Neural cell (in vitro differentiated cells): Measurements from ENCODE around the gene ALDH3A2. TPM values are rescaled to one million over a fixed set of nuclear protein-coding genes. Genes with fewer than 3 reads are reported as not detected.

Experiments
- H2AFZ ChIP-seq: fragments of 200-600, 300-800 bp; sonication (generic), shearing (Covaris generic); 2 replicates; pipeline ENCODE4 v1.6.0; 2014; ENCODE audit warnings: low read depth, mild to moderate bottlenecking, antibody characterized with exemption, low read length, moderate library complexity
- H3F3A ChIP-seq: fragments of 200-600 bp; shearing (Covaris generic); 2 replicates; pipeline ENCODE4 v1.6.1; 2016; ENCODE audit warnings: mild to moderate bottlenecking, moderate library complexity, mixed read lengths, antibody characterized with exemption, low read length; ENCODE audit not compliant: insufficient read depth, poor library complexity, severe bottlenecking
- H3K27ac ChIP-seq: fragments of 200-600, 300-800 bp; sonication (generic), shearing (Covaris generic); 2 replicates; pipeline ENCODE4 v1.5.1; 2014; ENCODE audit warnings: mild to moderate bottlenecking, low read length, moderate library complexity
- H3K27me3 ChIP-seq: fragments of 300-800, 200-600 bp; sonication (generic), shearing (Covaris generic); 2 replicates; pipeline ENCODE4 v1.6.0; 2014; ENCODE audit warnings: mild to moderate bottlenecking, low read depth, low read length, moderate library complexity; ENCODE audit not compliant: insufficient read depth
- H3K36me3 ChIP-seq: fragments of 300-800, 200-600 bp; sonication (generic), shearing (Covaris generic); 2 replicates; pipeline ENCODE4 v1.5.1; 2014; ENCODE audit warnings: mild to moderate bottlenecking, antibody characterized with exemption, low read length, moderate library complexity; ENCODE audit not compliant: insufficient read depth
- H3K4me2 ChIP-seq: fragments of 300-800, 200-600 bp; sonication (generic), shearing (Covaris generic); 2 replicates; pipeline ENCODE4 v1.6.0; 2014; ENCODE audit warnings: mild to moderate bottlenecking, low read length
- H3K4me3 ChIP-seq: fragments of 300-800, 200-600 bp; sonication (generic), shearing (Covaris generic); 2 replicates; pipeline ENCODE4 v1.5.1; 2014; ENCODE audit warnings: mild to moderate bottlenecking, low read length, moderate library complexity
- H3K79me2 ChIP-seq: fragments of 200-600 bp; shearing (Covaris generic); replicated peaks from 2 replicates; pipeline ENCODE4 v1.6.0; 2014; ENCODE audit warnings: mild to moderate bottlenecking, low read length, moderate library complexity; ENCODE audit not compliant: insufficient read depth
- H3K9ac ChIP-seq: fragments of 300-800, 200-600 bp; sonication (generic), shearing (Covaris generic); 2 replicates; pipeline ENCODE4 v1.6.1; 2016; ENCODE audit warnings: mild to moderate bottlenecking, low read length, mixed read lengths
- H3K9me2 ChIP-seq: fragments of 200-600 bp; shearing (Covaris generic); 2 replicates; pipeline ENCODE4 v1.6.1; 2016; ENCODE audit warnings: mild to moderate bottlenecking, low read length, mixed read lengths; ENCODE audit not compliant: insufficient read depth
- H3K9me3 ChIP-seq: fragments of 200-600, 300-800 bp; sonication (generic), shearing (Covaris generic); 2 replicates; pipeline ENCODE4 v1.6.1; 2016; ENCODE audit warnings: mild to moderate bottlenecking, mixed run types, low read length, moderate library complexity, mixed read lengths
- H4K20me1 ChIP-seq: fragments of 200-600 bp; shearing (Covaris generic); 2 replicates; pipeline ENCODE4 v1.6.1; 2016; ENCODE audit warnings: mild to moderate bottlenecking, mixed run types; ENCODE audit not compliant: insufficient read depth
- CTCF ChIP-seq: fragments of 450-650 bp; IDR thresholded peaks from 2 replicates; pipeline ENCODE4 v1.5.1; 2014; ENCODE audit warnings: antibody characterized with exemption, mild to moderate bottlenecking, moderate library complexity; ENCODE audit not compliant: poor library complexity, severe bottlenecking
- EP300 ChIP-seq: fragments of 450-650 bp; conservative IDR thresholded peaks from 2 replicates; pipeline ENCODE4 v1.6.1; 2014; ENCODE audit warnings: antibody characterized with exemption, mild to moderate bottlenecking, moderate library complexity; ENCODE audit not compliant: poor library complexity, severe bottlenecking
- EZH2 ChIP-seq: fragments of 200-600, 300-800 bp; shearing (Covaris generic), sonication (generic); IDR thresholded peaks from 2 replicates; pipeline ENCODE4 v1.6.1; 2014; ENCODE audit warnings: antibody characterized with exemption, low read length, borderline replicate concordance, mild to moderate bottlenecking; ENCODE audit not compliant: insufficient read depth, poor library complexity, severe bottlenecking
- MXI1 ChIP-seq: fragments of 450-650 bp; conservative IDR thresholded peaks from 2 replicates; pipeline ENCODE4 v1.6.1; 2014; ENCODE audit warnings: antibody characterized with exemption, mild to moderate bottlenecking; ENCODE audit not compliant: poor library complexity, severe bottlenecking
- POLR2AphosphoS5 ChIP-seq: IDR thresholded peaks from 2 replicates; pipeline ENCODE4 v1.6.1; 2012
- RAD21 ChIP-seq: fragments of 450-650 bp; conservative IDR thresholded peaks from 2 replicates; pipeline ENCODE4 v1.6.1; 2014; ENCODE audit warnings: antibody characterized with exemption, mild to moderate bottlenecking, moderate library complexity
- REST ChIP-seq: IDR thresholded peaks from 2 replicates; pipeline ENCODE4 v1.6.1; 2012; ENCODE audit warnings: borderline replicate concordance
- TAF1 ChIP-seq: IDR thresholded peaks from 2 replicates; pipeline ENCODE4 v1.6.1; 2012; ENCODE audit warnings: low read depth
- polyA plus RNA-seq: library from polyadenylated mRNA; depleted of rRNA; stranded (reverse); fragments of >200 nt; gene quantifications from 2 replicates; pipeline ENCODE4 v1.2.3, GENCODE V29; 2014

Gene ALDH3A2
- polyA plus RNA-seq, 1 donor from 2014 or later: 51.2 TPM

GRCh38 chr17:19619705-19620325 lies 28.7 kb upstream of the ALDH3A2 start:
- Histone ChIP-seq H3F3A (no peaks in the 10 kb centered on the region), H4K20me1 (no peaks in the 10 kb centered on the region), H3K9me2 (no peaks in the 10 kb centered on the region), H3K27ac (no peak overlapping the region), H3K27me3 (no peaks in the 10 kb centered on the region), H3K4me2 (no peak overlapping the region), H3K9me3 (peaks cover 16% of the 10 kb centered on the region), H3K79me2 (no peaks in the 10 kb centered on the region), H3K9ac (no peak overlapping the region), H2AFZ (no peak overlapping the region), H3K4me3 (no peak overlapping the region), H3K36me3 (no peaks in the 10 kb centered on the region)
- TF ChIP-seq POLR2AphosphoS5 (no peak), EP300 (no peak)

GRCh38 chr17:19621697-19622096 lies 26.9 kb upstream of the ALDH3A2 start:
- H3K4me2 ChIP-seq: no peak overlapping the region
- no peaks in the 10 kb centered on the region for H4K20me1 ChIP-seq
- H3K36me3 ChIP-seq: no peaks in the 10 kb centered on the region
- no peaks in the 10 kb centered on the region for H3K27me3 ChIP-seq
- no peak overlapping the region for H2AFZ ChIP-seq
- no peaks in the 10 kb centered on the region for H3K9me2 ChIP-seq
- H3F3A ChIP-seq: no peaks in the 10 kb centered on the region
- H3K27ac ChIP-seq: no peak overlapping the region
- no peak overlapping the region for H3K4me3 ChIP-seq
- TF ChIP-seq RAD21: no peak
- no peak for TF ChIP-seq CTCF
- no peak for TF ChIP-seq EP300
- H3K79me2 ChIP-seq: no peaks in the 10 kb centered on the region
- no peak overlapping the region for H3K9ac ChIP-seq
- peaks cover 16% of the 10 kb centered on the region for H3K9me3 ChIP-seq

GRCh38 chr17:19626079-19626478 lies 22.5 kb upstream of the ALDH3A2 start:
- Histone ChIP-seq H2AFZ (no peak overlapping the region), H3K9me2 (no peaks in the 10 kb centered on the region), H3K27me3 (no peaks in the 10 kb centered on the region), H3K36me3 (no peaks in the 10 kb centered on the region), H3K9ac (no peak overlapping the region), H3K27ac (no peak overlapping the region), H3K4me3 (no peak overlapping the region), H3K4me2 (no peak overlapping the region), H3F3A (no peaks in the 10 kb centered on the region), H3K9me3 (peaks cover 3% of the 10 kb centered on the region), H3K79me2 (no peaks in the 10 kb centered on the region), H4K20me1 (no peaks in the 10 kb centered on the region)
- TF ChIP-seq REST: no peak
- no peak for TF ChIP-seq EP300
- no peak for TF ChIP-seq POLR2AphosphoS5
- TF ChIP-seq RAD21: no peak
- no peak for TF ChIP-seq EZH2
- no peak for TF ChIP-seq TAF1
- TF ChIP-seq MXI1: no peak
